ENCODE measurements around the gene INPP4B.

DNA sequence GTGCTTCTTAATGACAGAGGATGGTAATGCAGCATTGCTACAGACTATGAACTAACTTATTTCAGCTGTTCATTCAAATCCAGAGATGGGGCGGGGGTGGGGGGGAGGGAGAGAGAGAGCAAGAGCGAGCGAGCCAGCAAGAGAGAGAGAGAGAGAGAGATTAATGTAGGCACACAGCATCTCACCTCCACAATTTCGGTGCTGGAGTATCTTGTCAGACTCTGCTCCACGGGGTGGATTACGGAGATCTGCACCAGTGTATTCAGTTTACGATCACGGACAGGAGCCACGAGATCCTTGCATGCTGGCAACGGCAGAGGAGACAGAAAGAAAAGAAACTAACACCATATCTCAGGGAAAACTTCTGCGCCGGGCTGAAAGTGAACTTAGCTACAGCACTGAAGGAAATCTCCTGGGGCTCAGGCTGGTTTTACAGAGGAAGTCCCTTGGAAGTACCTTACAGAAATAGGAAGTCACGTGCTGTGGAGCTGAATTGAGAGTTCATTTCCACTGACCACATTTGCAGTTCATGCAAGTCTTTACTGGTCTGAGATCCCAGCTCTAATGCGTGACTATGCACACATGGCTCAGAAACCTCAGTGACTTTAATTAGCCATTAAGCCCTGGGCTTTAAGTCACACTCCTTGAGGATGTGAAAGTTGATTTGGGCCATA is 440.9 kb downstream of the INPP4B start:
- TF ChIP-seq, protein P1, sequence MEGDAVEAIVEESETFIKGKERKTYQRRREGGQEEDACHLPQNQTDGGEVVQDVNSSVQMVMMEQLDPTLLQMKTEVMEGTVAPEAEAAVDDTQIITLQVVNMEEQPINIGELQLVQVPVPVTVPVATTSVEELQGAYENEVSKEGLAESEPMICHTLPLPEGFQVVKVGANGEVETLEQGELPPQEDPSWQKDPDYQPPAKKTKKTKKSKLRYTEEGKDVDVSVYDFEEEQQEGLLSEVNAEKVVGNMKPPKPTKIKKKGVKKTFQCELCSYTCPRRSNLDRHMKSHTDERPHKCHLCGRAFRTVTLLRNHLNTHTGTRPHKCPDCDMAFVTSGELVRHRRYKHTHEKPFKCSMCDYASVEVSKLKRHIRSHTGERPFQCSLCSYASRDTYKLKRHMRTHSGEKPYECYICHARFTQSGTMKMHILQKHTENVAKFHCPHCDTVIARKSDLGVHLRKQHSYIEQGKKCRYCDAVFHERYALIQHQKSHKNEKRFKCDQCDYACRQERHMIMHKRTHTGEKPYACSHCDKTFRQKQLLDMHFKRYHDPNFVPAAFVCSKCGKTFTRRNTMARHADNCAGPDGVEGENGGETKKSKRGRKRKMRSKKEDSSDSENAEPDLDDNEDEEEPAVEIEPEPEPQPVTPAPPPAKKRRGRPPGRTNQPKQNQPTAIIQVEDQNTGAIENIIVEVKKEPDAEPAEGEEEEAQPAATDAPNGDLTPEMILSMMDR (IDR thresholded peaks at IDR 0.05) = no peak
- TF ChIP-seq POLR2A (IDR thresholded peaks at IDR 0.05) = no peak

Data from testis (tissue), 2 donors.